Stimulated activated CD4-positive, alpha-beta T cell treated with anti-CD3 and anti-CD28 coated beads, Interleukin-2, amount 100 ng/mL, for 48 hours (primary cell): ENCODE measurements around the gene ATP6V0A1.
"Not testable (repeated sequence)": the region's sequence is repeated elsewhere in the genome, so short reads cannot be mapped to it uniquely, and the experiment has no call there.

ENCODE experiments used
- DNase-seq, 2 donors: peaks; one replicate each; pipeline ENCODE4 v3.0.0-alpha.2; 2020

The ATP6V0A1 gene

GRCh38 chr17:42477824-42478223, 19.1 kb downstream of the ATP6V0A1 start:
- DNase-seq = not testable (repeated sequence)

GRCh38 chr17:42484304-42484703, 25.6 kb downstream of the ATP6V0A1 start:
- DNase-seq = peak; percentile 59 to 60

- DNase-seq = no peak
Observed at GRCh38 chr17:42485680-42486079, 27.0 kb downstream of the ATP6V0A1 start.

- no peak for DNase-seq
Observed at GRCh38 chr17:42488032-42488431, 29.4 kb downstream of the ATP6V0A1 start.

GRCh38 chr17:42493319-42493718, 34.6 kb downstream of the ATP6V0A1 start:
- DNase-seq = no peak

- no peak for DNase-seq
Observed at GRCh38 chr17:42494673-42495072, 36.0 kb downstream of the ATP6V0A1 start.

- no peak for DNase-seq
Observed at GRCh38 chr17:42498828-42499227, 40.1 kb downstream of the ATP6V0A1 start.

GRCh38 chr17:42502091-42502490, 43.4 kb downstream of the ATP6V0A1 start:
- no peak for DNase-seq

GRCh38 chr17:42502926-42503325, 44.2 kb downstream of the ATP6V0A1 start:
- no peak for DNase-seq

- no peak for DNase-seq
Observed at GRCh38 chr17:42507671-42508070, 49.0 kb downstream of the ATP6V0A1 start.

GRCh38 chr17:42508426-42509165, 49.9 kb downstream of the ATP6V0A1 start:
- no peak for DNase-seq

GRCh38 chr17:42509409-42509808, 50.7 kb downstream of the ATP6V0A1 start:
- no peak for DNase-seq

GRCh38 chr17:42509841-42510240, 51.2 kb downstream of the ATP6V0A1 start:
- DNase-seq = no peak

GRCh38 chr17:42512246-42512645, 53.6 kb downstream of the ATP6V0A1 start:
- DNase-seq = no peak

GRCh38 chr17:42512733-42513251, 54.1 kb downstream of the ATP6V0A1 start:
- DNase-seq = no peak

- DNase-seq = no peak
Observed at GRCh38 chr17:42513686-42514085, 55.0 kb downstream of the ATP6V0A1 start.

- no peak for DNase-seq
Observed at GRCh38 chr17:42514279-42514678, 55.6 kb downstream of the ATP6V0A1 start.

- DNase-seq = no peak
Observed at GRCh38 chr17:42514867-42515266, 56.2 kb downstream of the ATP6V0A1 start.

- DNase-seq = peak; percentile 82 to 84
Observed at GRCh38 chr17:42517516-42517915, 58.8 kb downstream of the ATP6V0A1 start.

GRCh38 chr17:42518046-42518754, 59.5 kb downstream of the ATP6V0A1 start:
- no peak for DNase-seq

GRCh38 chr17:42518755-42519545, 60.3 kb downstream of the ATP6V0A1 start:
- DNase-seq = no peak

GRCh38 chr17:42519546-42520491, 61.1 kb downstream of the ATP6V0A1 start:
- no peak for DNase-seq
